Activated CD8-positive, alpha-beta T cell treated with anti-CD3 and anti-CD28 coated beads for 36 hours (primary cell): ENCODE data around the gene WNT3A. TPM values are rescaled to one million over a fixed set of nuclear protein-coding genes. Genes with fewer than 3 reads are reported as not detected.

Experiments
- ATAC-seq: fragments of 200-7000 bp; cut with Tn5 transposase; one replicate; pipeline ENCODE4 v1.10.0; 2021; ENCODE audit warnings: mild to moderate bottlenecking, moderate library complexity
- CTCF ChIA-PET: fragments of 350-600 bp; sonication (Branson Sonifier 250); formaldehyde crosslinking; loops from one replicate; lab custom pipeline; 2021; ENCODE audit warnings: antibody characterized with exemption; lab: Charles Lee
- POLR2A ChIA-PET: fragments of 350-600 bp; sonication (Branson Sonifier 250); formaldehyde crosslinking; loops from one replicate; lab custom pipeline; 2021; ENCODE audit warnings: antibody characterized with exemption; lab: Charles Lee
- DNase-seq: peaks from one replicate; pipeline ENCODE4 v3.0.0-alpha.2; 2020
- H3K27ac Mint-ChIP-seq: one replicate; pipeline ENCODE4 v1.8.0; 2021; ENCODE audit warnings: mild to moderate bottlenecking, mixed read lengths
- H3K27me3 Mint-ChIP-seq: one replicate; pipeline ENCODE4 v1.8.0; 2021; ENCODE audit warnings: mixed read lengths
- H3K36me3 Mint-ChIP-seq: one replicate; pipeline ENCODE4 v1.8.0; 2021; ENCODE audit warnings: low read depth, mixed read lengths
- H3K4me1 Mint-ChIP-seq: one replicate; pipeline ENCODE4 v1.8.0; 2021; ENCODE audit warnings: low read depth, mixed read lengths
- H3K4me3 Mint-ChIP-seq: one replicate; pipeline ENCODE4 v1.8.0; 2021; ENCODE audit warnings: mild to moderate bottlenecking, moderate library complexity, mixed read lengths
- H3K9me3 Mint-ChIP-seq: one replicate; pipeline ENCODE4 v1.8.0; 2021; ENCODE audit warnings: mixed read lengths
- intact Hi-C: fragments of 100-400 bp; cut with micrococcal nuclease; formaldehyde crosslinking; loops from one replicate; pipeline ENCODE4 v1.10.0; 2022
- total RNA-seq, 2 experiments: library from RNA; stranded (reverse); gene quantifications; one replicate each; pipeline ENCODE4 v1.2.3, GENCODE V29; 2021
- TF ChIP-seq, protein P1 (sequence below): fragments of 200-600 bp; IDR thresholded peaks from one replicate; pipeline ENCODE4 v1.8.0; 2022; ENCODE audit warnings: antibody characterized with exemption, mild to moderate bottlenecking

WNT3A gene
- total RNA-seq, 2 experiments from 2014 or later = not detected

DNA sequence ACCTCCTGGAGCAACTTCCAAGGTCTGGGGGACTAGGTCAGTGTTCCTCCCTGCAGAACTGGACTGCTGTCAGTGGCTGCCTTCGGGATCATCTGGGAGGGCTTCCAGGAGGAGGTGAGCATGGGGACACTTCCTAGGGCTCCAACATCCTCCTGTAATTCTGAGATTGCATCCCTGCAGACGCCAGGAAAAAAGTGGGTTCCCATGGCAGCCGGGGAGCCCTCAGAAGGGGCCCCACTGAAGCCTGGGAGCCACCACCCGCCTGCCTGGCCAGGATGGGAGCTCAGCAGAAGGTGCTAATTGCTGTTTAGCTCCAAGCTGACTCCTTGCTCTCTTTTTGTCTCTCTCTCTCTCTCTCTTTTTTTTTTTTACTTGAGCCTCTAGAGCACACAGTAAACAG lies 59.6 kb downstream of the WNT3A start:
- no peak for ATAC-seq
- Mint-ChIP-seq H3K27ac (no peak overlapping the region), H3K36me3 (no peaks in the 10 kb centered on the region), H3K27me3 (peaks cover 14% of the 10 kb centered on the region), H3K4me1 (no peaks in the 10 kb centered on the region), H3K4me3 (no peak overlapping the region), H3K9me3 (no peaks in the 10 kb centered on the region)
- TF ChIP-seq, protein P1, sequence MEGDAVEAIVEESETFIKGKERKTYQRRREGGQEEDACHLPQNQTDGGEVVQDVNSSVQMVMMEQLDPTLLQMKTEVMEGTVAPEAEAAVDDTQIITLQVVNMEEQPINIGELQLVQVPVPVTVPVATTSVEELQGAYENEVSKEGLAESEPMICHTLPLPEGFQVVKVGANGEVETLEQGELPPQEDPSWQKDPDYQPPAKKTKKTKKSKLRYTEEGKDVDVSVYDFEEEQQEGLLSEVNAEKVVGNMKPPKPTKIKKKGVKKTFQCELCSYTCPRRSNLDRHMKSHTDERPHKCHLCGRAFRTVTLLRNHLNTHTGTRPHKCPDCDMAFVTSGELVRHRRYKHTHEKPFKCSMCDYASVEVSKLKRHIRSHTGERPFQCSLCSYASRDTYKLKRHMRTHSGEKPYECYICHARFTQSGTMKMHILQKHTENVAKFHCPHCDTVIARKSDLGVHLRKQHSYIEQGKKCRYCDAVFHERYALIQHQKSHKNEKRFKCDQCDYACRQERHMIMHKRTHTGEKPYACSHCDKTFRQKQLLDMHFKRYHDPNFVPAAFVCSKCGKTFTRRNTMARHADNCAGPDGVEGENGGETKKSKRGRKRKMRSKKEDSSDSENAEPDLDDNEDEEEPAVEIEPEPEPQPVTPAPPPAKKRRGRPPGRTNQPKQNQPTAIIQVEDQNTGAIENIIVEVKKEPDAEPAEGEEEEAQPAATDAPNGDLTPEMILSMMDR = no peak
- intact Hi-C loops = no loop called here
- POLR2A ChIA-PET = no interaction called here
- no peak for DNase-seq
- CTCF ChIA-PET = no interaction called here

DNA sequence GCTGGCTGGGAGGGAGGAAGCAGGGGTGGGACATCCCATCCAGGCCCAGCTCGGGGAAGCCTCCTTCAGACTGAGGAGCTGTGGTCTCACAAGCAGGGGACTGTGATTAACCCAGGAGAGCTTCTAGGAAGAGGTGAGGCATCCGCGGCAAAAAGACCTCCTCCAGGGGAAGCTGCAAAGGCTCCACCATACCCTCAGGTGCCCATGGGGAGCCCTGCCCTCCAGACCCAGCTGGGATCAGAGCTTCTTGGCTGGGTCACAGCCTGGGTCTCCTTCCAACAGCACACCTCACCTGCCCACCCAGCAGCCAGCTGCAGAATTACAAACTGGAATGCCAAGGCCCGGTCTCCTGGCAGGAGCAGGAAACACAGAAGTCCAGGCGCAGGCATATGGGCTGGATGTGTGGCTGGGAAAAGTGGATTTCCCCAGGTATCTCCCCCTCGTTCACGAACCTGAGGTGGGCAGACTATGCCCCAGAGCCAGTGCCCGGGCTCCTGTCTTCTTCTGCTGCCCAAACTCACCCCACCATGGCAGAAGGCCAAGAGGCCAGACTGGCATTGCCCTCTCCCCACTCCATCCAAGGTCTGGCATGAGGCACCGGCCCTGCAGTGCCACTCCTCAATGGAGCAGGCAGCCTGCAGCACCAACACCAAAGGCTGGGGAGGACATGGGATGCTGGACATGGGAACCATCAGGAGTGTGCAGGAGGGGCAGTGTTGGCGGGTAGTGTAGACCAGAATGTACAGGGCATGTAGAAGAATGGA lies 60.3 kb downstream of the WNT3A start:
- intact Hi-C loops = no loop called here
- no peaks in the 10 kb centered on the region for H3K4me1 Mint-ChIP-seq
- peaks cover 12% of the 10 kb centered on the region for H3K27me3 Mint-ChIP-seq
- ATAC-seq = no peak
- TF ChIP-seq, protein P1 = no peak
- POLR2A ChIA-PET = no interaction called here
- no peak overlapping the region for H3K27ac Mint-ChIP-seq
- H3K9me3 Mint-ChIP-seq = no peaks in the 10 kb centered on the region
- CTCF ChIA-PET = no interaction called here
- no peak for DNase-seq
- no peak overlapping the region for H3K4me3 Mint-ChIP-seq
- H3K36me3 Mint-ChIP-seq = no peaks in the 10 kb centered on the region

DNA sequence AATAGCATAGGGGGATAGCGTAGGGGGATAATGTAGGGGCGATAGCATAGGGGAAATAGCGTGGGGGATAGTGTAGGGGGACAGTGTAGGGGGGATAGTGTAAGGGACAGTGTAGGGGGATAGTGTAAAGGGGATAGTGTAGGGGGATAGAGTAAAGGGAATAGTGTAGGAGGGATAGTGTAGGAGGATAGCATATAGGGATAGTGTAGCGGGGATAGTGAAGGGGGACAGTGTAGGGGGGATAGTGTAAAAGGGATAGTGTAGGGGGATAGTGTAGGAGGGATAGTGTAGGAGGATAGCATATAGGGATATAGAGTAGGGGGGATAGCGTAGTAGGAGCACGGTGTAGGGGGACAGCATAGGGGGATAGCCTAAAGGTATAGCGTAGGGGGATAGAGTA lies 61.6 kb downstream of the WNT3A start:
- POLR2A ChIA-PET = no interaction called here
- intact Hi-C loops = no loop called here
- Mint-ChIP-seq H3K27me3 (peaks cover 12% of the 10 kb centered on the region), H3K27ac (no peak overlapping the region), H3K4me1 (no peaks in the 10 kb centered on the region), H3K4me3 (no peak overlapping the region), H3K9me3 (no peaks in the 10 kb centered on the region), H3K36me3 (no peaks in the 10 kb centered on the region)
- TF ChIP-seq, protein P1 = no peak
- ATAC-seq (no peak), DNase-seq (no peak)
- CTCF ChIA-PET = no interaction called here

DNA sequence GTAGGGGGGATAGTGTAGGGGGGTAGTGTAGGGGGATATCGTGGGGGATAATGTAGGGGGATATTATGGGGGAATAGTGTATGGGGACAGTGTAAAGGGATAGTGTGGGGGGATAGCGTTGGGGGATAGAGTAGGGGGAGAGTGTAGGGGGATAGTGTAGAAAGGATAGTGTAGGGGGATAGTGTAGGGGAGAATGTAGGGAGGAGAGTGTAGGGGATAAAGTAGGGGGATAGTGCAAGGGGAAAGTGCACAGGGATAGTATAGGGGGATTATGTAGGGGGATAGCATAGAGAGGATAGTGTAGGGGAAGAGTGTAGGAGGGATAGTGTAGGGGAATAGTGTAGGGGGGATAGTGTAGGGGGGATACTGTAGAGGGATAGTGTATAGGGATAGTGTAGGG lies 63.4 kb downstream of the WNT3A start:
- CTCF ChIA-PET = no interaction called here
- no peak for ATAC-seq
- no peak for DNase-seq
- no peaks in the 10 kb centered on the region for H3K9me3 Mint-ChIP-seq
- TF ChIP-seq, protein P1 = no peak
- H3K27ac Mint-ChIP-seq = no peak overlapping the region
- H3K4me1 Mint-ChIP-seq = no peaks in the 10 kb centered on the region
- intact Hi-C loops = no loop called here
- no peaks in the 10 kb centered on the region for H3K36me3 Mint-ChIP-seq
- POLR2A ChIA-PET = no interaction called here
- H3K4me3 Mint-ChIP-seq = no peak overlapping the region
- peaks cover 11% of the 10 kb centered on the region for H3K27me3 Mint-ChIP-seq

DNA sequence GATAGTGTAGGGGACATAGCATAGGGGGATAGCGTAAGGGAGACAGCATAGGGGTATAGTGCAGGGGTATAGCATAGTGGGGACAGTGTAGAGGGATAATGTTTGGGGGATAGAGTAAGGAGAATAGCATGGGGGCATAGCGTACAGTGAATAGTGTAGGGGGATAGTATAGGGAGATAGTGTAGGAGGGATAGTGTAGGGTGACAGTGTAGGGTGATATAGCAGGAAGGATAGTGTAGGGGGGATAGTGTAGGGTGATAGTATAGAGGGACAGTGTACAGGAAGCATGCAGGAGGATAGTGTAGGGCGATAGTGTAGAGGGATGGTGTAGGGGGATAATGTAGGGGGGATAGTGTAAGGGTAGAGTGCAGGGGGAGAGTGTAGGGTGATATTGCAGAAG lies 64.1 kb downstream of the WNT3A start:
- Mint-ChIP-seq H3K4me3 (no peak overlapping the region), H3K27me3 (peaks cover 7% of the 10 kb centered on the region), H3K9me3 (no peaks in the 10 kb centered on the region), H3K27ac (no peak overlapping the region), H3K36me3 (no peaks in the 10 kb centered on the region), H3K4me1 (no peaks in the 10 kb centered on the region)
- DNase-seq (no peak), ATAC-seq (no peak)
- ChIA-PET CTCF (no interaction called here), POLR2A (no interaction called here)
- TF ChIP-seq, protein P1 = no peak
- intact Hi-C loops = no loop called here
